Measurements from ENCODE around the gene PARD6G.
"Not testable (repeated sequence)": the region's sequence is repeated elsewhere in the genome, so short reads cannot be mapped to it uniquely, and the experiment has no call there.

Gene PARD6G

DNA sequence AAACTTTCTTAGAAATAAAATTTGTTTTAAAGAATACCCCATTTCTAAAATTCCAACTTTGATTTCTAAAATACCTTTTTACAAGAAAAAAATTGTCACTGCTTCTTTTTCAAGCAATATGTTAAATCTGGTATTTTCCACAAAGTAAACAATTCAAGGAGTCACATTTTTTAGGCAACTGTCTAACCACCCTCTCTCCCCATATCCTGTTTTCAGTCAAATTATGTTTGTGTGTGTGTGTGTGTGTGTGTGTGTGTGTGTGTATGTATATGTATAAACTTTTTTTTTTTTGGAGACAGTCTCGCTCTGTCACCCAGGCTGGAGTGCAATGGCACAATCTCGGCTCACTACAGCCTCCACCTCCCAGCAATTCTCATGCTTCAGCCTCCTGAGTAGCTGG is 79.0 kb downstream of the PARD6G start:
- DNase-seq = no peak

- DNase-seq = no peak
These were observed 79.4 kb downstream of the PARD6G start for GRCh38 chr18:80167931-80168330.

DNA sequence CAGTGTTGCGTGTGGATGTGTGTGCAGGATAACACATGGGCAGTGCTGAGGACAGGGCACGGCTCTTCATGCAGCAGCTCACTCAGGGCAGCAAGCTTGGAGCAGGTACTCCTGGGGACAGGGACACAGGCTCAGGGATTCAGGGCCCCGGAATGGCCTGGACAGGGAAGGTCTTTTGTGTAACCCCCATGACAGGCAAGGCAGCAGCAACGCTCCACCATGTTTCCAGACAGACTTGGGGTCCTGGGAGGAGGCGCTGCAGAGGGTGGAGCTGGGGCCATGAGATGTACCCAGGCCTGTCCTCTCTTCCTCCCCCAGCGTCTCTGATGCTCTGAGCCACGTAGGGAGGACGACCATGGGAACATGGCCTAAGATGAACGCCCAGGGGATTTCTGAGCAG is 80.0 kb downstream of the PARD6G start:
- DNase-seq = no peak

- no peak for DNase-seq
These were observed 80.6 kb downstream of the PARD6G start for GRCh38 chr18:80166725-80167124.

- no peak for DNase-seq
These were observed 81.1 kb downstream of the PARD6G start for GRCh38 chr18:80166240-80166639.

DNA sequence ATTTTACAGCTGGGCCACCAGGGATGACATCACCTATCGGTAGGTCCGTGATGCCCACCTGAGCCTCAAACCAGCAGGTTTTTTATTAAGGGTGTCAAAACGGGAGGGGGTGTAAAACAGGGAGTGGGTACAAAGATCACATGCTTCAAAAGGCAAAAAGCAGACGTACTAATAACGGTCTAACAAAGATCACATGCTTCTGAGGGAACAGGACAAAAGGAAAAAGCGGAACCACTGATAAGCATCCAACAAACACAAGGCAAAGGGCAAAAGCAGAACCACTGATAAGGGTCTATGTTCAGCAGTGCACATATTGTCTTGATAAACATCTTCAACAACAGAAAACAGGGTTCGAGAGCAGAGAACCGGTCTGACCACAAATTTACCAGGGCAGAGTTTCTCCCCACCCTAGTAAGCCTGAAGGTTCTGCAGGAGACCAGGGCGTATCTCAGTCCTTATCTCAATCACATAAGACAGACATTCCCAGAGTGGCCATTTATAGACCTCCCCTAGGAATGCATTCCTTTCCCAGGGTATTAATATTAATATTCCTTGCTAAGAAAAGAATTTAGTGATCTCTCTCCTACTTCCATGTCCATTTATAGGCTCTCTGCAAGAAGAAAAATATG is 82.5 kb downstream of the PARD6G start:
- not testable (repeated sequence) for DNase-seq

- DNase-seq = no peak
These were observed 84.1 kb downstream of the PARD6G start for GRCh38 chr18:80163183-80163582.

GRCh38 chr18:80161781-80162417 is 85.4 kb downstream of the PARD6G start:
- no peak for DNase-seq

DNA sequence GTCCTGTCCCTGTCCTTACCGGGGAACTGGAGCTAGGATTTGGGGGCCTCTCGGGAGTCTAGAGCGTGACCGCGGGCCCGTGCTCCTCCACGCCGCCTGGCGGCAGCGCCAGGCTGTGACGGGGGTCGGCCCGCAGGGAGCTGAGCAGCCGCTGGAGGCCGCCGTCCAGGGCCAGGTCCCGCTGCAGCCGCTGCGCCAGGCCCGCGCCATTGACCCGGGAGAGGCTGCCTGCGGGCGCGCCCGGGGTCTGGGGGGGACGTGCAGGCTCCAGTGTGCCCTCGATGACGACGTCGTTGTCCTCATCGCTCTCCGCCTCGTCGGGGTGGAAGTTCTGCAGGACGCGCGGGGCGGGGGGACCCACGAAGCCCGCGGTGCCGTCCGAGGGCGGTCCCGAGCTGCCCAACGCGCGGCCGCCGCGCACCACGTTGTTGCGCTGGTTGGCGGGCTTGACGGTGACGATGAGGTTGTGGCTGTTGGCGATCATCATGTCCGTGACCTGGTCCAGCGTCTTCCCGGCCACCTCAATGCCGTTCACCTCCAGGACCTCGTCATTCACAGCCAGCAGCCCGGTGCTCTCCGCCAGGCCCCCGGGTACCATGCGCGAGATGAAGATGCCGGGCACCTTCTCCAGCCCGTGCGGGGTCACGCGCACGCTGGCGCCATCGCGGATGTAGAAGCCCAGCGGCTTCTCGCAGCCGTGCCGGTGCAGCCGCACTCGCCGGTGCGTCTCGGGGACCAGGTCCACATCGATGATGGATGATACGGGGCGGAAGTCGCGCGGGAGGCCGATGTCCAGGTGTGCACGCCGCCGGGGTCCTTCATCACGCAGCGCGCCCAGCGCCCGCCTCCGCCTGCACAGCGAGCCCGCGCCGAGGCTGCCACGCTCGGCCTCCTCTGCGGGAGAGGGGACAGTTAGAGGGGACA is 87.3 kb downstream of the PARD6G start:
- peak; percentile 55 for DNase-seq

DNA sequence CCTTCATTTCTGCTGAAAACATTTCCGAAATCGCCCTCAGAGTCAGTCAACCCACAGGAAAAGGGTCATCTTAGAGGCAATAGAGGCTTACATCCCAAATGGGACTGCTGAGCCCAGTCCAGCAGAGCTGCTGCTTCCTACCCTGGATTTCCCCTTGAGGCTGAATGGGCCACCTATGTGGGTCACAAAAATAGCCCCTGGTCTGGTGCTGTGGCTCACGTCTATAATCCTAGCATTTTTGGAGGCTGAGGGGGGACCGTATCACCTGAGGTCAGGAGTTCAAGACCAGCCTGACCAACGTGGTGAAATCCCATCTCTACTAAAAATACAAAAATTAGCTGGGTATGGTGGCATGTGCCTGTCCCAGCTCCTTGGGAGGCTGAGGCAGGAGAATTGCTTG is 88.9 kb downstream of the PARD6G start:
- DNase-seq = no peak

DNA sequence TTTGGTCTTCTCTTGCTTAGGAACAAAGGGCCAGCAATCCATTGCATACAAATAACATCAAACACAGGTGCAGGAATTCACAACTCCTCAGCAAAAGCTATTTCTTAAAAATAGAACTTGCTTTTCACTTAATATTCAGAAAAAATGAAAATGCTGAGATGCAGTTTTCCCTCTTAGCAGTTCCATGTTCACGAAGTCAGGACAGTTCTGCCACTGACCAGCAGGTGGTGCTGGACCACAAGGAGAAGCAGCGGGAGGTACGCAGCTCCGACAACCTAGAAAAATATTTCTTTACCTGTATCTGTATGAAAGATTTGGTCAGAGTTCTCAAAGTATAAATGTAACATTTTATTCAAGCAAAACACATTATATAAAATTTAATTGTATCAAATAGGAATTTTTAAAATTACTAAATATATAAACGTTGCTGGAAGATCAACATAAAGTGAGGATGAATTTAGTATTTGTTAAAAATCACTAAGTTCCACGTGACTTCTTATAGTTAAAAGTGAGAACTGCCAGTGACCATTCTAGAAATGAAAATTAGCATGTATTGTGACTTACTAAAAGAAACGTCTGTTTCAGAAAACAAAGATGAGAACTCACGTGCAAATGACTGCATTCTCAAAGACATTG is 89.5 kb downstream of the PARD6G start:
- peak; percentile 51 for DNase-seq

GRCh38 chr18:80154293-80154692 is 93.0 kb downstream of the PARD6G start:
- no peak for DNase-seq

DNA sequence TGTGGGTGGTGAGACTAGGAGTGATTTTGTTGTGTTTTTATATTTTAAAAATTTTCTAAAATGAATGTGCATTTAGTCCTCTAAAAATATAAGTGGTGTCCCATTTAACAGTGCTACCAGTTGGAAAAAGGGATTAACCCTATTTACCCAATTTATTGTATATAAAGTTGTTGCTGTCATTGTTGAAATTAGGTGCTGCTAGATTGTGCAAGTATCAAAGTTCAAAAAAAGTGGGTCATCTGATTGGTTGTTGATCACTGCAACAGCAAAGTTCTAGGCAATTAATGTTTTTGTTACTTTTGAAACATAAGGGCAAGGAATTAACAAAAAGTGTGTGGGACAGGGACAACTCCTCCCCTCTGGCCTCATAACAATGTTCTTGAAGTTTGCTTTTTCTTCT is 97.6 kb downstream of the PARD6G start:
- DNase-seq = no peak

- no peak for DNase-seq
These were observed 98.8 kb downstream of the PARD6G start for GRCh38 chr18:80148326-80149199.

- DNase-seq = peak; percentile 92
These were observed 99.6 kb downstream of the PARD6G start for GRCh38 chr18:80147418-80148325.

- no peak for DNase-seq
These were observed 100.3 kb downstream of the PARD6G start for GRCh38 chr18:80147037-80147417.

DNA sequence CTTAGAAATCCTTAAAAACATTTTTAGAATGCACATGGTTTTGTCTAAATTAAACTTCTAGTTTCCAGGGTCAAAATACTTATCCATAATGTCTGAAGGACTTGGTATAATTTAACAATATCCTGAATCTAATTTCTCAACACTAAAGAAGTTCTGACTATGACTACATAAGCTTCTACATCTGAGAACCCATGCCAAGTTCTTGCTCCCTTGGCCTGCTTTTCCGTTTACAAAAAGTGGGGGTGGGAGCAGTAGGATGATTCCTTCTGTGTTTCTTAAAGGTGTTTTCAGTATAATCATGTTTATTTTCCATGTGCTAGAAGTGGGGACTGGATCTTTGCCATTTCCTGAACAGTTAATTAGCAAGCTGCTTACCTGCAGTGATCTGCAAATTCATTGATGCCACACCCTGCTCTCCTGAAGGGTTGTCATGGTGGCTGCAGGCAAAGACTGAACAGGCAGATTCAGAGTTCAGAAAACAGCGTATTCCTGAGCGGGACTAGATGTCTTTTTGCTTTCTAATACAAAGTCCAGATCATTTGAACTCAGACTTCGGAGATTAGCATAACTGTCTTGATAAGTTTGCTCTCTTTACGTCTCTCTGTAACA is 102.0 kb downstream of the PARD6G start:
- no peak for DNase-seq

GRCh38 chr18:80143881-80144280 is 103.4 kb downstream of the PARD6G start:
- no peak for DNase-seq

DNA sequence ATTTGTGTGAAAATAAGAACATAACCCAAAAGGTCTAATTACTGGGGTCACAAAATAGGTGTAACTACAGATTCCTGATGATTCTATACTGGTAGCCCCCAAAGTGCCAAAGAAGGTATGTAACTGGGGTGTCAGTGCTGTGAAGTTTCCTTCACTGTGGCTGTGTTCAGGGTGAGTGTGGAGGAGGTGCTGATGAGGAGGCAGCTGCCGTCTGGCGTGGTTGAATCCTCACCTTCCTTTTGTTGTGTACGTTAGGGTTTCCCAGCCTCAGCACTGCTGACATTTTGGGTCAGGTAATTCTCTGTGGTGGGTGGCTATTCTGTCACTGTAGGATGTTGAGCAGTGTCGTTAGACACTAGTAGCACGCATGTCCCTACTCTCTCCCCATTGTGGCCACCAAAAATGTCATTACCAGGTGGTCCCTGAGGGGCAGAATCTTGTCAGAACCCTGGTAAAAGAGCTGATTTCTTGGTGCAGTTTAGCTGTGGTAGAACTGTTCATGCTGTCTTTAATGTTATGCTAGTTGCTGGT is 106.8 kb downstream of the PARD6G start:
- no peak for DNase-seq

GRCh38 chr18:80137976-80138375 is 109.3 kb downstream of the PARD6G start:
- DNase-seq = no peak

- DNase-seq = no peak
These were observed 110.2 kb downstream of the PARD6G start for GRCh38 chr18:80137137-80137536.
